Measurements from ENCODE around the gene WNT5A. TPM values are rescaled to one million over a fixed set of nuclear protein-coding genes. Genes with fewer than 3 reads are reported as not detected.
A peak's percentile ranks its signal among the peaks of the same experiment; 100 is the strongest.

WNT5A gene
- total RNA-seq, 1 donor, result 145 TPM

DNA sequence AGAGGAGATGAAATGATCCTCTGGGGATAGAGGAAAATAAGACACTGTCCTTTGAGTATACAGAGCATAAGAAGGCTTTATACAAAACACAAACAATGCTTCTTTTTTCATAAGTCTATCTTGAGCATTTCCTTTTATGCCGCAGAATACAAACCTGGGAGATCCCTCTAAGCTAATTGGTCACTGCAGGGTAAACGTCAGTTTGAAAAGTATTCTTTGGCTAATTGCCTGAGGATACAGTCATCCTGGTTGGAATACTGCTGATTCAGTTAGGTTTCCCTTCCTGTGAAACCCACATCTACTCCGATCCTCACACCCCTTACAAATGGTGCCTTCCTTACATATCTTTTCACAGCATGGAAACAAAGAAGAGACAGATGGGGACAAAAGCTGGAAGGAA, 10.6 kb downstream of the WNT5A start:
- Histone ChIP-seq H3K27me3 (ENCODE audit: insufficient read depth, low read length) (no peaks in the 10 kb centered on the region), H2AFZ (ENCODE audit: low read length) (no peak overlapping the region), H3K4me1 (ENCODE audit: insufficient read depth, low read length) (peaks cover 43% of the 10 kb centered on the region), H3K9me3 (ENCODE audit: low read depth, low read length) (no peaks in the 10 kb centered on the region), H3K4me3 (ENCODE audit: insufficient read depth, low read length) (peak overlapping the region; percentile 27), H3K79me2 (ENCODE audit: insufficient read depth, low read length) (peaks cover 96% of the 10 kb centered on the region), H3K27ac (ENCODE audit: low read depth, low read length) (peak overlapping the region; percentile 92), H3K4me2 (ENCODE audit: insufficient read depth, low read length) (peak overlapping the region; percentile 97), H3K36me3 (ENCODE audit: insufficient read depth, low read length) (peaks cover 84% of the 10 kb centered on the region), H4K20me1 (ENCODE audit: insufficient read depth, low read length) (no peaks in the 10 kb centered on the region)
- DNase-seq (ENCODE audit: insufficient read length, low spot score, missing footprints), result peak; percentile 95
- TF ChIP-seq, protein P1, sequence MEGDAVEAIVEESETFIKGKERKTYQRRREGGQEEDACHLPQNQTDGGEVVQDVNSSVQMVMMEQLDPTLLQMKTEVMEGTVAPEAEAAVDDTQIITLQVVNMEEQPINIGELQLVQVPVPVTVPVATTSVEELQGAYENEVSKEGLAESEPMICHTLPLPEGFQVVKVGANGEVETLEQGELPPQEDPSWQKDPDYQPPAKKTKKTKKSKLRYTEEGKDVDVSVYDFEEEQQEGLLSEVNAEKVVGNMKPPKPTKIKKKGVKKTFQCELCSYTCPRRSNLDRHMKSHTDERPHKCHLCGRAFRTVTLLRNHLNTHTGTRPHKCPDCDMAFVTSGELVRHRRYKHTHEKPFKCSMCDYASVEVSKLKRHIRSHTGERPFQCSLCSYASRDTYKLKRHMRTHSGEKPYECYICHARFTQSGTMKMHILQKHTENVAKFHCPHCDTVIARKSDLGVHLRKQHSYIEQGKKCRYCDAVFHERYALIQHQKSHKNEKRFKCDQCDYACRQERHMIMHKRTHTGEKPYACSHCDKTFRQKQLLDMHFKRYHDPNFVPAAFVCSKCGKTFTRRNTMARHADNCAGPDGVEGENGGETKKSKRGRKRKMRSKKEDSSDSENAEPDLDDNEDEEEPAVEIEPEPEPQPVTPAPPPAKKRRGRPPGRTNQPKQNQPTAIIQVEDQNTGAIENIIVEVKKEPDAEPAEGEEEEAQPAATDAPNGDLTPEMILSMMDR (IDR thresholded peaks at IDR 0.05; ENCODE audit: extremely low read depth, low read depth, low read length), result no peak

DNA sequence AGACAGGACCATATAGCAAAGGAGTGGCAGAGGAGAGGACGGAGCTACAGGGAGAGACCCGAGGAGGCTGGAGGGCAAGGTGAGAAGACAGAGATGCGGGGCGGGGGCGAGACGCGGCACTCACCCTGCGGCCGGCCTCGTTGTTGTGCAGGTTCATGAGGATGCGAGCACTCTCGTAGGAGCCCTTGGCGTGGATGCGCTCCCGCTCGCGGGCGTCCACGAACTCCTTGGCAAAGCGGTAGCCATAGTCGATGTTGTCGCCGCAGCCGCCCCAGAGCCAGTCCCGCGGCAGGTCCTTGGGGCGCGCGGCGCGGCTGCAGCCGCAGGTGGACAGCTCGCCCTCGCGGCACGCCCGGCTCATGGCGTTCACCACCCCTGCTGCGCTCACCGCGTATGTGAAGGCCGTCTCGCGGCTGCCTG, 12.9 kb downstream of the WNT5A start:
- Histone ChIP-seq H3K9me3 (ENCODE audit: low read depth, low read length) (no peaks in the 10 kb centered on the region), H3K4me3 (ENCODE audit: insufficient read depth, low read length) (no peak overlapping the region), H4K20me1 (ENCODE audit: insufficient read depth, low read length) (no peaks in the 10 kb centered on the region), H2AFZ (ENCODE audit: low read length) (no peak overlapping the region), H3K4me1 (ENCODE audit: insufficient read depth, low read length) (peaks cover 32% of the 10 kb centered on the region), H3K4me2 (ENCODE audit: insufficient read depth, low read length) (no peak overlapping the region), H3K79me2 (ENCODE audit: insufficient read depth, low read length) (peaks cover 93% of the 10 kb centered on the region), H3K27ac (ENCODE audit: low read depth, low read length) (no peak overlapping the region), H3K36me3 (ENCODE audit: insufficient read depth, low read length) (peaks cover 93% of the 10 kb centered on the region), H3K27me3 (ENCODE audit: insufficient read depth, low read length) (no peaks in the 10 kb centered on the region)
- TF ChIP-seq, protein P1 (IDR thresholded peaks at IDR 0.05; ENCODE audit: extremely low read depth, low read depth, low read length), result no peak
- no peak for DNase-seq (ENCODE audit: insufficient read length, low spot score, missing footprints)

DNA sequence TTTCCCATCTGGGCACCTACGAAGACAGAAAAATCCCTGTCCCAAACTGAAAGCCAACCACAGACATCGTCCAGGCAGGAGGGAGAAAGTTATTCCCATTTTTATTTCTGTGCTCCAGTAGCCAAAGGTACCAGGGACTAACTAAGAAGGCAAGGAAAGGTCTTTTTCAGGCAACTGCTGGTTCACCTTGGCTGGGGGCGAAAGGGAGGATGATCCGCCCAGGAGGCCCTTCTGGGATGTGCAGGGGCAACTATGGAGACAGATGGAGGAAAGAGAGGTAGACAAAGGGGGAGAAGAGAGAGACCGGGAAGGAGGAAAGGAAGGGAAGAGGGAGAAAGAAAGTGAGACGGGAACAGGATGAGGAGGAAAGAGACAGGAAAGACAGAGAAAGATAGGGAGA, 13.3 kb downstream of the WNT5A start:
- Histone ChIP-seq H3K4me2 (ENCODE audit: insufficient read depth, low read length) (no peak overlapping the region), H3K36me3 (ENCODE audit: insufficient read depth, low read length) (peaks cover 93% of the 10 kb centered on the region), H3K4me1 (ENCODE audit: insufficient read depth, low read length) (peaks cover 32% of the 10 kb centered on the region)

DNA sequence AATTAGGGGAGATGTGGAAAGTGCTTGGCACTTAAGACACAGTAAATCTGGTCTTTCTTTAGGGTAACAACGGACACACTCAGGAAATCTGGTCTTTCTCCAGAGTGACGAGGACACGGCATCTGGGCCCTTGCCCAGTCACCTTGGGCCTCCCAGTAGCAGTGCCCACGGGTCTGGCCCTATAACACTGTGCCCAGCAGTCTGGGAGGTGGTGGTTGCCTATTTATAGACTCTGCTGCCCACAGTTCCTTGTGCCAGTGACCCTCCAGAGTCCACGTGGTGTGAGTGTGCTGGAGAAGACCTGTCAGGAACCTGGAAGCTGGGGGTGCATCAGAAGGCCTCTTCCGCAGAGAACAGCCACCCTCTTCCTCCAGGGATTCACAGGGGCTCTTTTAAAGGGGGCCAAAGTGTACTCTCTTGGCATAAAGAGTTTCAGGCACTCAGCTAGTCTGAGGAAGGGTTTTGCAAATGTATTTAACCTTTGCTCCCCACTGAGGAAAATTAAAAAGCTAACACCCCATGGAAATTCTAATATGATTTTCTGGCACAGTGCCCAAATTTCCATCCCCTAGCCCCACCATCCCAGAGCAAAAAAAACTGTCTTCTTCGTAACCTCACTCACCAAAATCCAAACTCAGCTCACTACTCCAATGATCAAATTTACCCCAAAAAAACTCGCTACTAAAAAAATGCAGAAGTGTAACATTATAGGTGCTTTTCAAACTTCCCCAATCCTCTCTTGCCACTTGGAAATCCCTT, 15.4 kb downstream of the WNT5A start:
- H3K27ac ChIP-seq (ENCODE audit: low read depth, low read length), result peak overlapping the region; percentile 40
- no peaks in the 10 kb centered on the region for H4K20me1 ChIP-seq (ENCODE audit: insufficient read depth, low read length)
- H3K27me3 ChIP-seq (ENCODE audit: insufficient read depth, low read length), result no peaks in the 10 kb centered on the region
- no peaks in the 10 kb centered on the region for H3K9me3 ChIP-seq (ENCODE audit: low read depth, low read length)
- H3K4me2 ChIP-seq (ENCODE audit: insufficient read depth, low read length), result no peak overlapping the region
- peaks cover 81% of the 10 kb centered on the region for H3K36me3 ChIP-seq (ENCODE audit: insufficient read depth, low read length)
- TF ChIP-seq, protein P1 (IDR thresholded peaks at IDR 0.05; ENCODE audit: extremely low read depth, low read depth, low read length), result no peak
- no peak overlapping the region for H3K4me3 ChIP-seq (ENCODE audit: insufficient read depth, low read length)
- no peak for DNase-seq (ENCODE audit: insufficient read length, low spot score, missing footprints)
- H3K79me2 ChIP-seq (ENCODE audit: insufficient read depth, low read length), result peaks cover 69% of the 10 kb centered on the region
- peaks cover 32% of the 10 kb centered on the region for H3K4me1 ChIP-seq (ENCODE audit: insufficient read depth, low read length)
- no peak overlapping the region for H2AFZ ChIP-seq (ENCODE audit: low read length)

More for the DNA sequence above, 13.3 kb downstream of the WNT5A start:
- peaks cover 90% of the 10 kb centered on the region for H3K79me2 ChIP-seq (ENCODE audit: insufficient read depth, low read length)
- H3K4me3 ChIP-seq (ENCODE audit: insufficient read depth, low read length), result no peak overlapping the region
- H3K9me3 ChIP-seq (ENCODE audit: low read depth, low read length), result no peaks in the 10 kb centered on the region
- TF ChIP-seq, protein P1 (IDR thresholded peaks at IDR 0.05; ENCODE audit: extremely low read depth, low read depth, low read length), result no peak
- no peak for DNase-seq (ENCODE audit: insufficient read length, low spot score, missing footprints)
- H4K20me1 ChIP-seq (ENCODE audit: insufficient read depth, low read length), result no peaks in the 10 kb centered on the region
- peak overlapping the region; percentile 18 for H3K27ac ChIP-seq (ENCODE audit: low read depth, low read length)
- H2AFZ ChIP-seq (ENCODE audit: low read length), result no peak overlapping the region
- H3K27me3 ChIP-seq (ENCODE audit: insufficient read depth, low read length), result no peaks in the 10 kb centered on the region

All from osteoblast (primary cell).